Measurements from ENCODE around the gene ADCY4. TPM values are rescaled to one million over a fixed set of nuclear protein-coding genes. Genes with fewer than 3 reads are reported as not detected.

The ADCY4 gene
- total and polyA plus RNA-seq, 2 of the 13 experiments (the other 11 are each of a cell fraction or from before 2014, with no cell fraction given): 0.03 TPM; not detected in 1

DNA sequence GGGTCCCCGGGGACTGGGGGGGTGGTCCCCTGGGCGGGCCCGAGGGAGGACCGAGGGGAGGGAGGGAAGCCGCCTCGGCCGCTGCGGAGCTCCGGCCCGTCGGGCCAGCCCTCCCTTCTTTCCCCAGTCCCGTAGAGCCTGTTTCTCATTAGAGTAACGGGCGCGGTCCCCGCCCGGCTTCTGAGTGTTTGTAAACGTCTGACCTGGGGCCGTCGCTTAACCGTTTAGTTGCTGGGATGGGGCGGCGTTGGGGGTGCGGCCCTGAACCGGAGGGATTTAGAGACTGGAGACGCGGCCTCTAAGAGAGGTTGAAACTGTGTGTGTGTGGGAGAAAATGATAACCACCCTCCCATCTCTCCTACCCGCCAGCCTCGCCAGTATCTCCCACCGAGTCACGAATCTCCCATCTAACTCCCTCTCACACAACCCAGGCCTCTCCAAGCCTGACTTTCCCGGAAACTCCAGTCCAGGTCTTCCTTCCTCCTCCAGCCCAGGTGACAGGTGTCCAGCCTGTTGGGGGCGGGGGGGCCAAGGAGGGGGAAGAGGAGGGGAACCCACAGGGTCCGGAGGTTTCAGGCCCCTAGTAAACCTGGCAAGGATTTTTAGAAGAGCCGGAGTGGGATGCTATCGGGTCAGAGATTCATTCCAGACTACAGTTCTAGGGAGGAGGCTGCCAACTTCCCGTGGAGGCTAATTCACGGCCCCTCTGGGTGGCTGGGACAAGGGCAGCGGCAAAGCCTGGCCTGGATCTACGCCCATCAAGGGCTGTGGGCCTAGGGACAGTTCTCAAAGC is 32.0 kb upstream of the ADCY4 start:
- Histone ChIP-seq H3K9me3 (ENCODE audit: low read length) (no peaks in the 10 kb centered on the region), H3K27me3 (ENCODE audit: control insufficient read depth in 1 of 2, insufficient read depth in 2 of 2, low read length in 2 of 2) (peaks cover 20 to 54% of the 10 kb centered on the region in 2 experiments), H3K4me1 (ENCODE audit: insufficient read depth, low read length) (peaks cover 26% of the 10 kb centered on the region), H3K4me2 (ENCODE audit: low read depth, low read length) (peak overlapping the region; percentile 99), H4K20me1 (ENCODE audit: insufficient read depth, low read length) (no peaks in the 10 kb centered on the region), H3K4me3 (replicated peaks in 1 of 3; ENCODE audit: insufficient read depth in 1 of 3, low read depth in 2 of 3, low read length in 3 of 3) (peak overlapping the region; percentile 71 to 80 (median 74)), H3K27ac (ENCODE audit: extremely low read length, insufficient read depth, low read length) (no peak overlapping the region), H2AFZ (ENCODE audit: low read length) (peak overlapping the region; percentile 64), H3K36me3 (replicated peaks in 1 of 2; ENCODE audit: control insufficient read depth in 1 of 2, insufficient read depth in 2 of 2, low read length in 2 of 2) (no peaks in the 10 kb centered on the region), H3K79me2 (ENCODE audit: insufficient read depth, low read length) (no peaks in the 10 kb centered on the region), H3K9ac (ENCODE audit: insufficient read depth, low read depth, low read length) (peak overlapping the region; percentile 35; the same call in 1 of the 2 replicates)
- FAIRE-seq: no peak
- CTCF ChIA-PET (ENCODE audit: low intra/inter-chr PET ratio, low total read pairs): interaction anchor here (1.9 to 7.9 kb wide), 5 partner anchors 34 to 75 kb away, joined by 4 to 295 read pairs (median 30); partner anchors contain the start of genes ADCY4, CBLN3, KHNYN and SDR39U1
- in situ Hi-C loops (cut with HindIII; ENCODE audit: extremely low pct_ligation_motif_present, low pct_unique_long_range_greater_than_20kb): loop anchor here (5.0 kb wide), 1 partner anchor 65 kb away; no protein-coding TSS in a partner anchor
- ATAC-seq: peak; percentile 83
- POLR2A ChIA-PET: interaction anchor here (0.8 to 2.3 kb wide), 10 partner anchors 13 to 226 kb away, joined by 3 to 90 read pairs (median 6); partner anchors contain the start of genes CBLN3, CIDEB, EMC9 and KHNYN
- 1% methylated on average over 40 of the region's 40 CpGs for WGBS (ENCODE audit: low lambda C conversion rate)
- peak; percentile 92 for DNase-seq (ENCODE audit: low spot score)
- intact Hi-C loops (cut with micrococcal nuclease; ENCODE audit: unreplicated experiment): loop anchor here (5.0 kb wide), 1 partner anchor 195 kb away; no protein-coding TSS in a partner anchor
- BruUV-seq (replicated peaks): no TSS peak
- TF ChIP-seq ZFP36L2 (CRISPR knock-in tag; IDR thresholded peaks at IDR 0.05): peak; percentile 58; the same call in 1 of the 2 replicates
- peak; percentile 5; the same call in 1 of the 2 replicates for TF ChIP-seq SP2 (CRISPR knock-in tag; IDR thresholded peaks at IDR 0.05)
- 0 out of 2 replicates have a peak, but pooled peaks have one; percentile 44 for TF ChIP-seq ZKSCAN5 (CRISPR knock-in tag; IDR thresholded peaks at IDR 0.05)
- TF ChIP-seq, protein P1, sequence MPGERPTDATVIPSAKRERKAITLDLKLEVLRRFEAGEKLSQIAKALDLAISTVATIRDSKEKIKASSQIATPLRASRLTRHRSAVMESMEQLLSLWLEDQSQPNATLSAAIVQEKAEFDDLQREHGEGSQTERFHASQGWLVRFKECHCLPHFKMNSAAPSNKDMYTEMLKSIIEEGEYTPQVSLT (CRISPR knock-in tag; IDR thresholded peaks at IDR 0.05; ENCODE audit: borderline replicate concordance, low read depth): no peak
- TF ChIP-seq, protein P2, sequence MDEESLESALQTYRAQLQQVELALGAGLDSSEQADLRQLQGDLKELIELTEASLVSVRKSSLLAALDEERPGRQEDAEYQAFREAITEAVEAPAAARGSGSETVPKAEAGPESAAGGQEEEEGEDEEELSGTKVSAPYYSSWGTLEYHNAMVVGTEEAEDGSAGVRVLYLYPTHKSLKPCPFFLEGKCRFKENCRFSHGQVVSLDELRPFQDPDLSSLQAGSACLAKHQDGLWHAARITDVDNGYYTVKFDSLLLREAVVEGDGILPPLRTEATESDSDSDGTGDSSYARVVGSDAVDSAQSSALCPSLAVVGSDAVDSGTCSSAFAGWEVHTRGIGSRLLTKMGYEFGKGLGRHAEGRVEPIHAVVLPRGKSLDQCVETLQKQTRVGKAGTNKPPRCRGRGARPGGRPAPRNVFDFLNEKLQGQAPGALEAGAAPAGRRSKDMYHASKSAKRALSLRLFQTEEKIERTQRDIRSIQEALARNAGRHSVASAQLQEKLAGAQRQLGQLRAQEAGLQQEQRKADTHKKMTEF (CRISPR knock-in tag; IDR thresholded peaks at IDR 0.05): peak; percentile 47
- TF ChIP-seq, protein P3, sequence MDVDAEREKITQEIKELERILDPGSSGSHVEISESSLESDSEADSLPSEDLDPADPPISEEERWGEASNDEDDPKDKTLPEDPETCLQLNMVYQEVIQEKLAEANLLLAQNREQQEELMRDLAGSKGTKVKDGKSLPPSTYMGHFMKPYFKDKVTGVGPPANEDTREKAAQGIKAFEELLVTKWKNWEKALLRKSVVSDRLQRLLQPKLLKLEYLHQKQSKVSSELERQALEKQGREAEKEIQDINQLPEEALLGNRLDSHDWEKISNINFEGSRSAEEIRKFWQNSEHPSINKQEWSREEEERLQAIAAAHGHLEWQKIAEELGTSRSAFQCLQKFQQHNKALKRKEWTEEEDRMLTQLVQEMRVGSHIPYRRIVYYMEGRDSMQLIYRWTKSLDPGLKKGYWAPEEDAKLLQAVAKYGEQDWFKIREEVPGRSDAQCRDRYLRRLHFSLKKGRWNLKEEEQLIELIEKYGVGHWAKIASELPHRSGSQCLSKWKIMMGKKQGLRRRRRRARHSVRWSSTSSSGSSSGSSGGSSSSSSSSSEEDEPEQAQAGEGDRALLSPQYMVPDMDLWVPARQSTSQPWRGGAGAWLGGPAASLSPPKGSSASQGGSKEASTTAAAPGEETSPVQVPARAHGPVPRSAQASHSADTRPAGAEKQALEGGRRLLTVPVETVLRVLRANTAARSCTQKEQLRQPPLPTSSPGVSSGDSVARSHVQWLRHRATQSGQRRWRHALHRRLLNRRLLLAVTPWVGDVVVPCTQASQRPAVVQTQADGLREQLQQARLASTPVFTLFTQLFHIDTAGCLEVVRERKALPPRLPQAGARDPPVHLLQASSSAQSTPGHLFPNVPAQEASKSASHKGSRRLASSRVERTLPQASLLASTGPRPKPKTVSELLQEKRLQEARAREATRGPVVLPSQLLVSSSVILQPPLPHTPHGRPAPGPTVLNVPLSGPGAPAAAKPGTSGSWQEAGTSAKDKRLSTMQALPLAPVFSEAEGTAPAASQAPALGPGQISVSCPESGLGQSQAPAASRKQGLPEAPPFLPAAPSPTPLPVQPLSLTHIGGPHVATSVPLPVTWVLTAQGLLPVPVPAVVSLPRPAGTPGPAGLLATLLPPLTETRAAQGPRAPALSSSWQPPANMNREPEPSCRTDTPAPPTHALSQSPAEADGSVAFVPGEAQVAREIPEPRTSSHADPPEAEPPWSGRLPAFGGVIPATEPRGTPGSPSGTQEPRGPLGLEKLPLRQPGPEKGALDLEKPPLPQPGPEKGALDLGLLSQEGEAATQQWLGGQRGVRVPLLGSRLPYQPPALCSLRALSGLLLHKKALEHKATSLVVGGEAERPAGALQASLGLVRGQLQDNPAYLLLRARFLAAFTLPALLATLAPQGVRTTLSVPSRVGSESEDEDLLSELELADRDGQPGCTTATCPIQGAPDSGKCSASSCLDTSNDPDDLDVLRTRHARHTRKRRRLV (CRISPR knock-in tag; IDR thresholded peaks at IDR 0.05): 0 out of 2 replicates have a peak, but pooled peaks have one; percentile 49
- TF ChIP-seq, protein P4, sequence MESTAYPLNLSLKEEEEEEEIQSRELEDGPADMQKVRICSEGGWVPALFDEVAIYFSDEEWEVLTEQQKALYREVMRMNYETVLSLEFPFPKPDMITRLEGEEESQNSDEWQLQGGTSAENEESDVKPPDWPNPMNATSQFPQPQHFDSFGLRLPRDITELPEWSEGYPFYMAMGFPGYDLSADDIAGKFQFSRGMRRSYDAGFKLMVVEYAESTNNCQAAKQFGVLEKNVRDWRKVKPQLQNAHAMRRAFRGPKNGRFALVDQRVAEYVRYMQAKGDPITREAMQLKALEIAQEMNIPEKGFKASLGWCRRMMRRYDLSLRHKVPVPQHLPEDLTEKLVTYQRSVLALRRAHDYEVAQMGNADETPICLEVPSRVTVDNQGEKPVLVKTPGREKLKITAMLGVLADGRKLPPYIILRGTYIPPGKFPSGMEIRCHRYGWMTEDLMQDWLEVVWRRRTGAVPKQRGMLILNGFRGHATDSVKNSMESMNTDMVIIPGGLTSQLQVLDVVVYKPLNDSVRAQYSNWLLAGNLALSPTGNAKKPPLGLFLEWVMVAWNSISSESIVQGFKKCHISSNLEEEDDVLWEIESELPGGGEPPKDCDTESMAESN (CRISPR knock-in tag; conservative IDR thresholded peaks at IDR 0.05): peak; percentile 68
- peak; percentile 65 for TF ChIP-seq YY1 (IDR thresholded peaks at IDR 0.05; ENCODE audit: insufficient read depth, insufficient replicate concordance, low read depth, low read length)
- TF ChIP-seq, protein P5, sequence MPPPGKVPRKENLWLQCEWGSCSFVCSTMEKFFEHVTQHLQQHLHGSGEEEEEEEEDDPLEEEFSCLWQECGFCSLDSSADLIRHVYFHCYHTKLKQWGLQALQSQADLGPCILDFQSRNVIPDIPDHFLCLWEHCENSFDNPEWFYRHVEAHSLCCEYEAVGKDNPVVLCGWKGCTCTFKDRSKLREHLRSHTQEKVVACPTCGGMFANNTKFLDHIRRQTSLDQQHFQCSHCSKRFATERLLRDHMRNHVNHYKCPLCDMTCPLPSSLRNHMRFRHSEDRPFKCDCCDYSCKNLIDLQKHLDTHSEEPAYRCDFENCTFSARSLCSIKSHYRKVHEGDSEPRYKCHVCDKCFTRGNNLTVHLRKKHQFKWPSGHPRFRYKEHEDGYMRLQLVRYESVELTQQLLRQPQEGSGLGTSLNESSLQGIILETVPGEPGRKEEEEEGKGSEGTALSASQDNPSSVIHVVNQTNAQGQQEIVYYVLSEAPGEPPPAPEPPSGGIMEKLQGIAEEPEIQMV (CRISPR knock-in tag; IDR thresholded peaks at IDR 0.05; ENCODE audit: low read depth): peak; percentile 53; the same call in 1 of the 2 replicates
- TF ChIP-seq BRCA1 (CRISPR knock-in tag; IDR thresholded peaks at IDR 0.05): no peak; the same call in 1 of the 2 replicates
- TF ChIP-seq PHF5A (CRISPR knock-in tag; IDR thresholded peaks at IDR 0.05; ENCODE audit: low read depth, unreplicated experiment): peak; percentile 75

Measured in HepG2 (cell line).